ENCODE measurements around the gene KCNRG.

DNA sequence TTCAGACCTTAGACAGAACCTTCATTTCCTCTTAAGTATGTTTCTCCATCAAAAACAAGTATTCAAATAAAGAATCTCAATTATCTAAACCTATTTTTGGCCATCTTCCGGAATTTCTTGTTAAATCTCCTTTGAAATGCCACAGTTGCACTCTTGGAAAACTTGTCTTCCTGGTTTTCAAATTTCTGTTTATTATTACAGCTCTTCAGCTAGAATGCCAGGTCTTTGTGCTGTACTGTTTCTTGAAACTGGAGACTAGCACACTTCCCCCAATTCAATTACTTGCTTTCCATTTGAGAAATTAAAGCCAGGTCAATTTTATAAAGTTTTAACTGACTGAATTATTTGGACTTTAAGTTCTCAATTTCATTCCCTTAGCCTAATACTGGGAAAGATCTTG, 10.2 kb downstream of the KCNRG start:
- TF ChIP-seq ZNF263 (CRISPR knock-in tag; IDR thresholded peaks at IDR 0.05; ENCODE audit: low read depth) (no peak), NR1H2 (CRISPR knock-in tag; IDR thresholded peaks at IDR 0.05) (no peak)

All from WTC11 (cell line).